Osteoblast (primary cell): Measurements from ENCODE around the gene POLE. TPM values are rescaled to one million over a fixed set of nuclear protein-coding genes. Genes with fewer than 3 reads are reported as not detected.

ENCODE experiments used
- DNase-seq: peaks from one replicate; pipeline ENCODE4 v3.0.0; 2011; ENCODE audit warnings: low spot score, mixed read lengths; ENCODE audit not compliant: insufficient read length; ENCODE audit errors: missing footprints
- H2AFZ ChIP-seq: 2 replicates; pipeline ENCODE4 v1.6.0; 2011; ENCODE audit warnings: mild to moderate bottlenecking, low read length
- H3K27ac ChIP-seq: 2 replicates; pipeline ENCODE4 v1.5.1; 2011; ENCODE audit warnings: mild to moderate bottlenecking, low read depth, low read length, moderate library complexity
- H3K27me3 ChIP-seq: 2 replicates; pipeline ENCODE4 v1.6.0; 2012; ENCODE audit warnings: mild to moderate bottlenecking, control low read depth, inconsistent platforms, low read length, moderate library complexity; ENCODE audit not compliant: insufficient read depth
- H3K36me3 ChIP-seq: 2 replicates; pipeline ENCODE4 v1.5.1; 2011; ENCODE audit warnings: mild to moderate bottlenecking, low read length, control low read depth, moderate library complexity; ENCODE audit not compliant: insufficient read depth
- H3K4me1 ChIP-seq: 2 replicates; pipeline ENCODE4 v1.5.1; 2011; ENCODE audit warnings: mild to moderate bottlenecking, low read length, control low read depth, moderate library complexity; ENCODE audit not compliant: insufficient read depth
- H3K4me2 ChIP-seq: 2 replicates; pipeline ENCODE4 v1.6.0; 2011; ENCODE audit warnings: mild to moderate bottlenecking, low read length; ENCODE audit not compliant: insufficient read depth
- H3K4me3 ChIP-seq: fragments of 200-600 bp; sonication (generic); 3 replicates; pipeline ENCODE4 v1.5.1; 2012; ENCODE audit warnings: mild to moderate bottlenecking, low read length, inconsistent platforms; ENCODE audit not compliant: insufficient read depth
- H3K79me2 ChIP-seq: 2 replicates; pipeline ENCODE4 v1.6.0; 2012; ENCODE audit warnings: mild to moderate bottlenecking, low read length, control low read depth, inconsistent platforms; ENCODE audit not compliant: insufficient read depth
- H3K9me3 ChIP-seq: 2 replicates; pipeline ENCODE4 v1.5.1; 2011; ENCODE audit warnings: low read depth, low read length, control low read depth
- H4K20me1 ChIP-seq: 2 replicates; pipeline ENCODE4 v1.6.0; 2012; ENCODE audit warnings: mild to moderate bottlenecking, low read length, control low read depth; ENCODE audit not compliant: insufficient read depth
- CTCF ChIP-seq: IDR thresholded peaks from 2 replicates; pipeline ENCODE4 v1.5.1; 2011; ENCODE audit warnings: mild to moderate bottlenecking, low read depth, low read length, moderate library complexity; ENCODE audit errors: extremely low read depth
- total RNA-seq: library from RNA; depleted of rRNA; stranded (reverse); fragments of >200 nt; gene quantifications from 2 replicates; pipeline ENCODE4 v1.2.3, GENCODE V29; 2012

POLE gene
- total RNA-seq, 1 donor, result 15.2 TPM

GRCh38 chr12:132614861-132615578, 72.1 kb downstream of the POLE start:
- Histone ChIP-seq H3K79me2 (no peaks in the 10 kb centered on the region), H3K9me3 (peaks cover 8% of the 10 kb centered on the region), H3K36me3 (no peaks in the 10 kb centered on the region), H3K27ac (no peak overlapping the region), H3K4me3 (no peak overlapping the region), H4K20me1 (no peaks in the 10 kb centered on the region), H3K27me3 (peaks cover 66% of the 10 kb centered on the region), H3K4me1 (peaks cover 8% of the 10 kb centered on the region), H2AFZ (no peak overlapping the region), H3K4me2 (no peak overlapping the region)
- DNase-seq, result peak; percentile 99
- TF ChIP-seq CTCF, result peak; percentile 96

GRCh38 chr12:132614029-132614428, 73.1 kb downstream of the POLE start:
- H3K4me2 ChIP-seq, result no peak overlapping the region
- H3K27me3 ChIP-seq, result peaks cover 61% of the 10 kb centered on the region
- peaks cover 8% of the 10 kb centered on the region for H3K9me3 ChIP-seq
- no peak for TF ChIP-seq CTCF
- H3K36me3 ChIP-seq, result no peaks in the 10 kb centered on the region
- H3K27ac ChIP-seq, result no peak overlapping the region
- DNase-seq, result no peak
- peaks cover 8% of the 10 kb centered on the region for H3K4me1 ChIP-seq
- no peaks in the 10 kb centered on the region for H4K20me1 ChIP-seq
- no peak overlapping the region for H2AFZ ChIP-seq
- H3K4me3 ChIP-seq, result no peak overlapping the region
- no peaks in the 10 kb centered on the region for H3K79me2 ChIP-seq

DNA sequence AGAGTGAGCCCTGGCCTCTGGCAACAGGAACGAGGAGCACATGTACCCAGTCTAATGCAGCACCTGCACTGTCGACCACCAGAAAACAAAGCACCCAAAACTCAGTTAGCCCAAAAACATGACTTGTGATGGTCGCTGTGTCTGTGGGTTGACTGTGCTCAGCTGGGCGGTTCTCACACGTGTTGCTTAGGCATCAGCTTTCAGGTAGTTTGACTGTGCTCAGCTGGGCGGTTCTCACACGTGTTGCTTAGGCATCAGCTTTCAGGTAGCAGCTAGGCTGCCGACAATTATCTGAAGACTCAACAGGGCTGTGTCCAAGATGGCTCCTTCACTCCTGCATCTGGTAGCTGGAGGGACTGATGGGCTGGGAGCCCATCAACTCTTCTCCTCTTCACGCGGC, 75.5 kb downstream of the POLE start:
- Histone ChIP-seq H3K4me2 (no peak overlapping the region), H3K27me3 (peaks cover 66% of the 10 kb centered on the region), H4K20me1 (no peaks in the 10 kb centered on the region), H3K4me1 (peaks cover 11% of the 10 kb centered on the region), H3K36me3 (no peaks in the 10 kb centered on the region), H2AFZ (no peak overlapping the region), H3K4me3 (no peak overlapping the region), H3K79me2 (no peaks in the 10 kb centered on the region), H3K27ac (no peak overlapping the region), H3K9me3 (peaks cover 4% of the 10 kb centered on the region)
- TF ChIP-seq CTCF, result no peak
- DNase-seq, result peak; percentile 66

- Histone ChIP-seq H4K20me1 (no peaks in the 10 kb centered on the region), H3K4me3 (peak overlapping the region; percentile 50), H2AFZ (no peak overlapping the region), H3K79me2 (no peaks in the 10 kb centered on the region), H3K4me2 (peak overlapping the region; percentile 77), H3K27me3 (peaks cover 67% of the 10 kb centered on the region), H3K27ac (no peak overlapping the region), H3K36me3 (no peaks in the 10 kb centered on the region), H3K9me3 (peaks cover 4% of the 10 kb centered on the region), H3K4me1 (peaks cover 15% of the 10 kb centered on the region)
- peak; percentile 68 for DNase-seq
- TF ChIP-seq CTCF, result no peak
These were observed 76.1 kb downstream of the POLE start for GRCh38 chr12:132610866-132611602.
